ENCODE results near the gene TRIM71. TPM values are rescaled to one million over a fixed set of nuclear protein-coding genes. Genes with fewer than 3 reads are reported as not detected.

TRIM71 gene
- total RNA-seq, 1 experiment from 2014 or later, result 376 TPM

- Mint-ChIP-seq H3K27ac (peak overlapping the region in 2 of 3 experiments; percentile 7 to 95; a peak in 2 of 7 replicates), H3K9me3 (no peaks in the 10 kb centered on the region), H3K36me3 (ENCODE audit: insufficient read depth in 1 of 3, low read depth in 3 of 3) (peaks cover 50 to 96% (median 78%) of the 10 kb centered on the region in 3 experiments), H3K27me3 (ENCODE audit: low read depth) (peaks cover 2% of the 10 kb centered on the region; the same call in 1 of the 2 replicates), H3K4me1 (peaks cover 63 to 66% of the 10 kb centered on the region in 2 experiments), H3K4me3 (no peak overlapping the region)
- no peaks in the 10 kb centered on the region for H3K9me3 ChIP-seq (ENCODE audit: control insufficient read depth, low read depth, low read length)
- no peak overlapping the region for H4K8ac ChIP-seq (replicated peaks; ENCODE audit: insufficient read length, low read depth, low read length)
- H3K79me2 ChIP-seq (ENCODE audit: insufficient read depth, low read length), result peaks cover 12% of the 10 kb centered on the region; the same call in 1 of the 2 replicates
- no peak overlapping the region for H2AFZ ChIP-seq (ENCODE audit: low read length)
- H3K4me1 ChIP-seq (ENCODE audit: insufficient read depth, low read length), result 0 out of 2 replicates have a peak, but pooled peaks cover 2% of the 10 kb centered on the region
- no peak overlapping the region for H3K56ac ChIP-seq (ENCODE audit: insufficient read length, low read depth, low read length)
- no peak overlapping the region for H2AK5ac ChIP-seq (ENCODE audit: insufficient read length, low read length)
- no peak overlapping the region for H3T11ph ChIP-seq (ENCODE audit: low read length)
- H3K4ac ChIP-seq (ENCODE audit: low read depth, low read length), result no peak overlapping the region
- H2BK120ac ChIP-seq (ENCODE audit: low read depth, low read length, poor library complexity, severe bottlenecking), result no peak overlapping the region
- DNase-seq, result no peak
- no peak overlapping the region for H3K9ac ChIP-seq (ENCODE audit: extremely low read depth, insufficient read length, low read length)
- H3K18ac ChIP-seq (ENCODE audit: insufficient read length, low read depth, low read length), result no peak overlapping the region
- H4K5ac ChIP-seq (ENCODE audit: insufficient read length, low read depth, low read length), result no peak overlapping the region
- no peak overlapping the region for H3K23ac ChIP-seq (ENCODE audit: insufficient read length, low read depth, low read length)
- no CpG with 5 or more reads among the region's 2 CpGs for WGBS (ENCODE audit: extremely low coverage, insufficient read length, low lambda C conversion rate)
- H4K91ac ChIP-seq (ENCODE audit: insufficient read length, low read depth, low read length), result no peak overlapping the region
- no peak overlapping the region for H3K27ac ChIP-seq (ENCODE audit: insufficient read length, low read depth, low read length)
- no peaks in the 10 kb centered on the region for H3K79me1 ChIP-seq (ENCODE audit: insufficient read depth, low read depth, low read length, poor library complexity, severe bottlenecking)
- no peak overlapping the region for H3K14ac ChIP-seq (ENCODE audit: insufficient read depth, low read length)
- H2BK5ac ChIP-seq (ENCODE audit: insufficient read length, low read length), result no peak overlapping the region
- TF ChIP-seq, protein P1, sequence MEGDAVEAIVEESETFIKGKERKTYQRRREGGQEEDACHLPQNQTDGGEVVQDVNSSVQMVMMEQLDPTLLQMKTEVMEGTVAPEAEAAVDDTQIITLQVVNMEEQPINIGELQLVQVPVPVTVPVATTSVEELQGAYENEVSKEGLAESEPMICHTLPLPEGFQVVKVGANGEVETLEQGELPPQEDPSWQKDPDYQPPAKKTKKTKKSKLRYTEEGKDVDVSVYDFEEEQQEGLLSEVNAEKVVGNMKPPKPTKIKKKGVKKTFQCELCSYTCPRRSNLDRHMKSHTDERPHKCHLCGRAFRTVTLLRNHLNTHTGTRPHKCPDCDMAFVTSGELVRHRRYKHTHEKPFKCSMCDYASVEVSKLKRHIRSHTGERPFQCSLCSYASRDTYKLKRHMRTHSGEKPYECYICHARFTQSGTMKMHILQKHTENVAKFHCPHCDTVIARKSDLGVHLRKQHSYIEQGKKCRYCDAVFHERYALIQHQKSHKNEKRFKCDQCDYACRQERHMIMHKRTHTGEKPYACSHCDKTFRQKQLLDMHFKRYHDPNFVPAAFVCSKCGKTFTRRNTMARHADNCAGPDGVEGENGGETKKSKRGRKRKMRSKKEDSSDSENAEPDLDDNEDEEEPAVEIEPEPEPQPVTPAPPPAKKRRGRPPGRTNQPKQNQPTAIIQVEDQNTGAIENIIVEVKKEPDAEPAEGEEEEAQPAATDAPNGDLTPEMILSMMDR (conservative IDR thresholded peaks at IDR 0.05), result no peak
- no peak overlapping the region for H2BK20ac ChIP-seq (ENCODE audit: low read depth, low read length, poor library complexity, severe bottlenecking)
- H2BK15ac ChIP-seq (ENCODE audit: low read depth, low read length), result no peak overlapping the region
- H3K23me2 ChIP-seq (ENCODE audit: insufficient read length, low read depth, low read length, poor library complexity, severe bottlenecking), result no peaks in the 10 kb centered on the region
- no peaks in the 10 kb centered on the region for H3K27me3 ChIP-seq (ENCODE audit: insufficient read depth, low read length)
- H2BK12ac ChIP-seq (ENCODE audit: insufficient read length, low read depth, low read length), result no peak overlapping the region
- no peak overlapping the region for H3K4me2 ChIP-seq (ENCODE audit: insufficient read depth, insufficient read length, low read length)
- H4K20me1 ChIP-seq (ENCODE audit: control insufficient read depth, insufficient read depth, insufficient read length), result no peaks in the 10 kb centered on the region
These were observed 77.2 kb downstream of the TRIM71 start for GRCh38 chr3:32894977-32895376.
